HepG2 (cell line): ENCODE measurements around the gene AP3M1. TPM values are rescaled to one million over a fixed set of nuclear protein-coding genes. Genes with fewer than 3 reads are reported as not detected.

Experiments used
- CCAR2 ChIP-seq: fragments of 200-400 bp; formaldehyde crosslinking; optimal IDR thresholded peaks from 2 replicates; pipeline ENCODE3; 2018; ENCODE audit warnings: low read depth, mild to moderate bottlenecking, low read length, moderate library complexity
- EHMT2 ChIP-seq: fragments of 200-600 bp; sonication (generic); IDR thresholded peaks from 2 replicates; pipeline ENCODE4 v1.7.0; 2017; ENCODE audit warnings: antibody characterized with exemption, low read depth, low read length, borderline replicate concordance
- FOXP4 ChIP-seq: sonication (generic); formaldehyde crosslinking; IDR thresholded peaks from 2 replicates; pipeline ENCODE4 v1.4.0; 2020; ENCODE audit warnings: missing genetic modification reagents
- IKZF4 ChIP-seq: sonication (generic); formaldehyde crosslinking; IDR thresholded peaks from 2 replicates; pipeline ENCODE4 v1.5.1; 2020; ENCODE audit warnings: borderline replicate concordance, mild to moderate bottlenecking, low read depth, missing genetic modification reagents; ENCODE audit errors: not compliant biosample characterization
- KDM3A ChIP-seq: IDR thresholded peaks from 2 replicates; pipeline ENCODE4 v1.6.1; 2018; ENCODE audit warnings: low read depth, missing compliant biosample characterization
- NBN ChIP-seq: fragments of 450-650 bp; conservative IDR thresholded peaks from 2 replicates; pipeline ENCODE4 v1.6.1; 2017
- SCMH1 ChIP-seq: sonication (generic); formaldehyde crosslinking; IDR thresholded peaks from 2 replicates; pipeline ENCODE4 v1.9.0; 2021; ENCODE audit warnings: missing genetic modification reagents, mild to moderate bottlenecking, borderline replicate concordance
- ZFP36 ChIP-seq: fragments of 150-350 bp; IDR thresholded peaks from 2 replicates; pipeline ENCODE4 v1.6.1; 2018; ENCODE audit warnings: borderline replicate concordance, low read length, low read depth; ENCODE audit not compliant: partially characterized antibody
- ZNF367 ChIP-seq: sonication (generic); formaldehyde crosslinking; IDR thresholded peaks from 2 replicates; pipeline ENCODE4 v1.4.0; 2020; ENCODE audit warnings: missing genetic modification reagents, borderline replicate concordance
- ZNF512B ChIP-seq: sonication (generic); formaldehyde crosslinking; IDR thresholded peaks from 2 replicates; pipeline ENCODE4 v1.5.1; 2020; ENCODE audit warnings: missing genetic modification reagents, mild to moderate bottlenecking, borderline replicate concordance
- ZNF564 ChIP-seq: sonication (generic); formaldehyde crosslinking; IDR thresholded peaks from 2 replicates; pipeline ENCODE4 v1.8.1; 2023; ENCODE audit warnings: mild to moderate bottlenecking, missing genetic modification reagents
- ZNF616 ChIP-seq: sonication (generic); formaldehyde crosslinking; IDR thresholded peaks from 2 replicates; pipeline ENCODE4 v1.5.0; 2020; ENCODE audit warnings: low read depth, mild to moderate bottlenecking, missing genetic modification reagents
- ZNF7 ChIP-seq: IDR thresholded peaks from 2 replicates; pipeline ENCODE4 v1.6.1; 2016; ENCODE audit warnings: missing biosample characterization, missing genetic modification reagents
- ZSCAN20 ChIP-seq: sonication (generic); formaldehyde crosslinking; IDR thresholded peaks from 2 replicates; pipeline ENCODE4 v1.4.0; 2020; ENCODE audit warnings: missing genetic modification reagents, mild to moderate bottlenecking, borderline replicate concordance
- polyA plus RNA-seq, 8 experiments: library from polyadenylated mRNA; depleted of rRNA in 3 of 8; stranded (reverse) in 7 of 8; unstranded in 1 of 8; fragments of >200 nt; fragmentation: Illumina TruSeq in 4 of 8; extraction: Trizol in 4 of 8; gene quantifications; 2 replicates each; pipeline versions ENCODE4 v1.2.1 to v1.2.3, GENCODE V29; 2011 to 2016; ENCODE audit warnings: low read depth in 4 of 8, missing spikeins in 1 of 8, mixed read lengths in 1 of 8; ENCODE audit not compliant: insufficient read depth in 1 of 8
- total RNA-seq, 5 experiments: library from RNA; depleted of rRNA; stranded (reverse); fragments of >200 nt; fragmentation: Illumina TruSeq; extraction: Trizol; gene quantifications; 2 replicates each; pipeline ENCODE4 v1.2.3, GENCODE V29; 2016; ENCODE audit warnings: low read depth in 1 of 5
- TF ChIP-seq, protein P1 (sequence below): fragments of 450-650 bp; IDR thresholded peaks from 2 replicates; pipeline ENCODE4 v1.6.1; 2017; ENCODE audit warnings: mild to moderate bottlenecking
- TF ChIP-seq, protein P2 (sequence below): sonication (generic); formaldehyde crosslinking; IDR thresholded peaks from 2 replicates; pipeline ENCODE4 v1.8.1; 2022; ENCODE audit warnings: mild to moderate bottlenecking, missing genetic modification reagents

The AP3M1 gene
- total and polyA plus RNA-seq, 2 of the 13 experiments (the other 11 are each of a cell fraction or from before 2014, with no cell fraction given), result 29.0 to 31.6 TPM

- TF ChIP-seq, protein P1, sequence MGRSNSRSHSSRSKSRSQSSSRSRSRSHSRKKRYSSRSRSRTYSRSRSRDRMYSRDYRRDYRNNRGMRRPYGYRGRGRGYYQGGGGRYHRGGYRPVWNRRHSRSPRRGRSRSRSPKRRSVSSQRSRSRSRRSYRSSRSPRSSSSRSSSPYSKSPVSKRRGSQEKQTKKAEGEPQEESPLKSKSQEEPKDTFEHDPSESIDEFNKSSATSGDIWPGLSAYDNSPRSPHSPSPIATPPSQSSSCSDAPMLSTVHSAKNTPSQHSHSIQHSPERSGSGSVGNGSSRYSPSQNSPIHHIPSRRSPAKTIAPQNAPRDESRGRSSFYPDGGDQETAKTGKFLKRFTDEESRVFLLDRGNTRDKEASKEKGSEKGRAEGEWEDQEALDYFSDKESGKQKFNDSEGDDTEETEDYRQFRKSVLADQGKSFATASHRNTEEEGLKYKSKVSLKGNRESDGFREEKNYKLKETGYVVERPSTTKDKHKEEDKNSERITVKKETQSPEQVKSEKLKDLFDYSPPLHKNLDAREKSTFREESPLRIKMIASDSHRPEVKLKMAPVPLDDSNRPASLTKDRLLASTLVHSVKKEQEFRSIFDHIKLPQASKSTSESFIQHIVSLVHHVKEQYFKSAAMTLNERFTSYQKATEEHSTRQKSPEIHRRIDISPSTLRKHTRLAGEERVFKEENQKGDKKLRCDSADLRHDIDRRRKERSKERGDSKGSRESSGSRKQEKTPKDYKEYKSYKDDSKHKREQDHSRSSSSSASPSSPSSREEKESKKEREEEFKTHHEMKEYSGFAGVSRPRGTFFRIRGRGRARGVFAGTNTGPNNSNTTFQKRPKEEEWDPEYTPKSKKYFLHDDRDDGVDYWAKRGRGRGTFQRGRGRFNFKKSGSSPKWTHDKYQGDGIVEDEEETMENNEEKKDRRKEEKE, result no peak
- no peak for TF ChIP-seq NBN
- no peak for TF ChIP-seq ZSCAN20 (CRISPR knock-in tag)
- TF ChIP-seq ZNF616, result no peak
- TF ChIP-seq ZFP36, result no peak
- TF ChIP-seq EHMT2, result no peak
- TF ChIP-seq ZNF7, result no peak
- TF ChIP-seq ZNF367, result no peak
- no peak for TF ChIP-seq IKZF4 (CRISPR knock-in tag)
- no peak for TF ChIP-seq ZNF564 (CRISPR knock-in tag)
- no peak for TF ChIP-seq ZNF512B (CRISPR knock-in tag)
- TF ChIP-seq FOXP4, result no peak
- TF ChIP-seq, protein P2, sequence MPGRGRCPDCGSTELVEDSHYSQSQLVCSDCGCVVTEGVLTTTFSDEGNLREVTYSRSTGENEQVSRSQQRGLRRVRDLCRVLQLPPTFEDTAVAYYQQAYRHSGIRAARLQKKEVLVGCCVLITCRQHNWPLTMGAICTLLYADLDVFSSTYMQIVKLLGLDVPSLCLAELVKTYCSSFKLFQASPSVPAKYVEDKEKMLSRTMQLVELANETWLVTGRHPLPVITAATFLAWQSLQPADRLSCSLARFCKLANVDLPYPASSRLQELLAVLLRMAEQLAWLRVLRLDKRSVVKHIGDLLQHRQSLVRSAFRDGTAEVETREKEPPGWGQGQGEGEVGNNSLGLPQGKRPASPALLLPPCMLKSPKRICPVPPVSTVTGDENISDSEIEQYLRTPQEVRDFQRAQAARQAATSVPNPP, result no peak
- no peak for TF ChIP-seq CCAR2
- TF ChIP-seq KDM3A (CRISPR knock-in tag), result no peak
- TF ChIP-seq SCMH1 (CRISPR knock-in tag), result no peak
Measured at GRCh38 chr10:74121368-74121767, 29.3 kb downstream of the AP3M1 start (continued).
